OCI-LY7 (cell line): ENCODE measurements around the gene BHMT2. TPM values are rescaled to one million over a fixed set of nuclear protein-coding genes. Genes with fewer than 3 reads are reported as not detected.

Source experiments
- BruUV-seq: library from RNA; stranded (reverse); fragments of 400-500 nt; replicated peaks from 2 replicates; lab custom pipeline; 2021; lab: Mats Ljungman, UMichigan
- CTCF ChIA-PET: fragments of 300-600 bp; sonication (Branson Sonifier 250); formaldehyde crosslinking; loops from one replicate; lab custom pipeline; 2022; ENCODE audit warnings: antibody characterized with exemption; ENCODE audit not compliant: unreplicated experiment; lab: Charles Lee
- POLR2A ChIA-PET: fragments of 300-600 bp; sonication (Branson Sonifier 250); formaldehyde crosslinking; loops from one replicate; lab custom pipeline; 2022; ENCODE audit warnings: antibody characterized with exemption; lab: Charles Lee
- DNase-seq: peaks from one replicate; pipeline ENCODE4 v3.0.0-alpha.2; 2015; ENCODE audit warnings: low spot score
- H2AFZ ChIP-seq: fragments of 200-600 bp; sonication (generic), shearing (Covaris generic); 2 replicates; pipeline ENCODE4 v1.6.1; 2014; ENCODE audit warnings: mild to moderate bottlenecking, antibody characterized with exemption, low read length, moderate library complexity
- H3K27ac ChIP-seq: fragments of 200-600 bp; sonication (generic); 2 replicates; pipeline ENCODE4 v1.5.1; 2014; ENCODE audit warnings: mixed run types, low read depth, mild to moderate bottlenecking, moderate library complexity, low read length, inconsistent platforms; ENCODE audit not compliant: poor library complexity, severe bottlenecking
- H3K36me3 ChIP-seq: fragments of 200-600 bp; sonication (generic); 2 replicates; pipeline ENCODE4 v1.6.1; 2014; ENCODE audit warnings: mild to moderate bottlenecking, antibody characterized with exemption, low read length, moderate library complexity, mixed read lengths; ENCODE audit not compliant: insufficient read depth
- H3K4me1 ChIP-seq: fragments of 200-600 bp; sonication (generic); 2 replicates; pipeline ENCODE4 v1.5.1; 2014; ENCODE audit warnings: mild to moderate bottlenecking, low read length; ENCODE audit not compliant: insufficient read depth, poor library complexity, severe bottlenecking
- H3K4me2 ChIP-seq: fragments of 200-600 bp; sonication (generic); 2 replicates; pipeline ENCODE4 v1.6.1; 2014; ENCODE audit warnings: mild to moderate bottlenecking, low read length
- H3K4me3 ChIP-seq: fragments of 200-600 bp; sonication (generic); 2 replicates; pipeline ENCODE4 v1.5.1; 2014; ENCODE audit warnings: mild to moderate bottlenecking, low read depth, low read length; ENCODE audit not compliant: poor library complexity, severe bottlenecking
- H3K79me2 ChIP-seq: fragments of 200-600 bp; sonication (generic); 2 replicates; pipeline ENCODE4 v1.6.1; 2016; ENCODE audit warnings: low read depth, mild to moderate bottlenecking, low read length, moderate library complexity, mixed read lengths; ENCODE audit not compliant: insufficient read depth
- H3K9me2 ChIP-seq: fragments of 200-600 bp; sonication (generic); 2 replicates; pipeline ENCODE4 v1.6.1; 2016; ENCODE audit warnings: mild to moderate bottlenecking, low read length, mixed read lengths; ENCODE audit not compliant: insufficient read depth
- H3K9me3 ChIP-seq: fragments of 200-600 bp; sonication (generic); 2 replicates; pipeline ENCODE4 v1.6.1; 2014; ENCODE audit warnings: mild to moderate bottlenecking, mixed run types, low read length, mixed read lengths
- H4K20me1 ChIP-seq: fragments of 200-600 bp; sonication (generic); 2 replicates; pipeline ENCODE4 v1.6.1; 2014; ENCODE audit warnings: mild to moderate bottlenecking, antibody characterized with exemption, low read length, moderate library complexity, mixed read lengths; ENCODE audit not compliant: insufficient read depth
- EZH2phosphoT487 ChIP-seq: fragments of 200-600 bp; sonication (generic); IDR thresholded peaks from 2 replicates; pipeline ENCODE4 v1.6.1; 2018; ENCODE audit warnings: low read depth, borderline replicate concordance, mild to moderate bottlenecking, mixed run types, antibody characterized with exemption, low read length, moderate library complexity, mixed read lengths
- intact Hi-C: fragments of 100-400 bp; cut with micrococcal nuclease; formaldehyde crosslinking; loops from one replicate; pipeline ENCODE4 v1.10.0; 2022; ENCODE audit not compliant: unreplicated experiment
- total RNA-seq, 2 experiments: library from RNA; depleted of rRNA in 1 of 2; stranded (reverse); fragments of >200 nt in 1 of 2; shearing (Covaris generic) in 1 of 2; gene quantifications; 2 replicates each; pipeline ENCODE4 v1.2.3, GENCODE V29; 2014 to 2022
- TF ChIP-seq, protein P1 (sequence below): fragments of 200-600 bp; sonication (generic); conservative IDR thresholded peaks from 2 replicates; pipeline ENCODE4 v1.5.1; 2014; ENCODE audit warnings: mild to moderate bottlenecking, antibody characterized with exemption, low read length, moderate library complexity, mixed read lengths

Gene BHMT2
- total RNA-seq, 2 experiments from 2014 or later, result not detected

DNA sequence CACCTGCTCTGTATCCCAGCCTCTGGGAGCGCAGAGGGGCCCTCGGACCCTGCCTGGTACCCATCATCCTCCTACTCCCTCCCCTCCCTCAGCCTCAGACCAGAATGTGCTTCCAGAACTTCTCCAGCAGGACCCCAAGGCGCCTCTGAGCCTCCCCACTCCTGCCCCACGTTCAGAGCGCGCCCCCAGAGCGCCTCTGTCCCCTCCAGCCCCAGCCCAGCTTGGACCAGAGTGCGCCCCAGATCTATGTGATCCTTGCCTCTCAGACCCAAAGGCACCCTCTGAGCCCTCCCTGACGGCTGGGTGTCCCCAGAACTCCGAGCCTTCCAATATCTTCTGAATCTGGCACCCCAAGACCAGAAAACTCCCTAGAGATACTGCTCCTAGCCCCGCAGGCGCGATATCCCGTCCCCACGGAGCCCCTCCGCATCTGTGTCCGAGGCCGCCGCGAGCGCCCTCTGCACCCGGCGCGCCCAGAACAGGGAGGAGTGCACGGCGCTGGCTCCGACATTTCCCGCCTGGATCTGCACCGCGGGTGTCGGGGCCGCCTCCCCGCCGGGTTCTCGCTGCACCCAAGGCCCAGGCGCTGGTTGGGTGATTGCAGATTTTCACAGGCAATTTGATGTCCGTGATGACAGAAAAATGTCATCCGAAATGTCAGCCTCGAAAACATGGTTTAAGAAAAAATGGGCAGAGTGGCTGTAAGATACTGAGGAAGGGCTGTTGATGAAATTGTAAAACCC is 42.6 kb downstream of the BHMT2 start:
- Histone ChIP-seq H3K9me3 (no peaks in the 10 kb centered on the region), H2AFZ (no peak overlapping the region), H3K4me1 (no peaks in the 10 kb centered on the region), H3K4me2 (no peak overlapping the region), H3K79me2 (no peaks in the 10 kb centered on the region), H3K36me3 (no peaks in the 10 kb centered on the region), H4K20me1 (no peaks in the 10 kb centered on the region), H3K9me2 (no peaks in the 10 kb centered on the region), H3K4me3 (no peak overlapping the region), H3K27ac (no peak overlapping the region)
- no peak for DNase-seq
- TF ChIP-seq EZH2phosphoT487, result no peak
- TF ChIP-seq, protein P1, sequence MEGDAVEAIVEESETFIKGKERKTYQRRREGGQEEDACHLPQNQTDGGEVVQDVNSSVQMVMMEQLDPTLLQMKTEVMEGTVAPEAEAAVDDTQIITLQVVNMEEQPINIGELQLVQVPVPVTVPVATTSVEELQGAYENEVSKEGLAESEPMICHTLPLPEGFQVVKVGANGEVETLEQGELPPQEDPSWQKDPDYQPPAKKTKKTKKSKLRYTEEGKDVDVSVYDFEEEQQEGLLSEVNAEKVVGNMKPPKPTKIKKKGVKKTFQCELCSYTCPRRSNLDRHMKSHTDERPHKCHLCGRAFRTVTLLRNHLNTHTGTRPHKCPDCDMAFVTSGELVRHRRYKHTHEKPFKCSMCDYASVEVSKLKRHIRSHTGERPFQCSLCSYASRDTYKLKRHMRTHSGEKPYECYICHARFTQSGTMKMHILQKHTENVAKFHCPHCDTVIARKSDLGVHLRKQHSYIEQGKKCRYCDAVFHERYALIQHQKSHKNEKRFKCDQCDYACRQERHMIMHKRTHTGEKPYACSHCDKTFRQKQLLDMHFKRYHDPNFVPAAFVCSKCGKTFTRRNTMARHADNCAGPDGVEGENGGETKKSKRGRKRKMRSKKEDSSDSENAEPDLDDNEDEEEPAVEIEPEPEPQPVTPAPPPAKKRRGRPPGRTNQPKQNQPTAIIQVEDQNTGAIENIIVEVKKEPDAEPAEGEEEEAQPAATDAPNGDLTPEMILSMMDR, result no peak
- intact Hi-C loops, result no loop called here
- no TSS peak for BruUV-seq
- ChIA-PET CTCF (no interaction called here), POLR2A (no interaction called here)

DNA sequence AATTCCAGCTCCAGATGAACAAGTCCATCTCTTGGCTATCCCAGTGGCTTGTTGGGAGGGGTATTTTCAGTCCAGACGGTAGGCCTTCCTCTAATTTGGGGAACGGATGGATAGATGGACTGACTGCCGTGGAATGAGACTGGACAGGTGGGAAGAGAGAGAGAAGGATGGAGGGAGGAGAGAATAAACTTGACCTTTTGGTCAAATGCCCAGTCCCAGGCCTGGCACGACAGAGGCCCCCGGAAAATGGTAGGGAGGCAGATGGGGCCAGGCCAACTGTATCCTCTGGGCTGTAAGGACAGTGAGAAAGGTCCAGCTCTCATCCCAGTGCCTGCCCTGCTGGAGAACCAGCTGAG is 43.1 kb downstream of the BHMT2 start:
- ChIA-PET POLR2A (no interaction called here), CTCF (no interaction called here)
- Histone ChIP-seq H3K36me3 (no peaks in the 10 kb centered on the region), H3K4me1 (no peaks in the 10 kb centered on the region), H4K20me1 (no peaks in the 10 kb centered on the region), H3K27ac (no peak overlapping the region), H3K9me2 (no peaks in the 10 kb centered on the region), H3K4me3 (no peak overlapping the region), H3K4me2 (no peak overlapping the region), H2AFZ (no peak overlapping the region), H3K9me3 (no peaks in the 10 kb centered on the region), H3K79me2 (no peaks in the 10 kb centered on the region)
- no peak for DNase-seq
- TF ChIP-seq, protein P1, result no peak
- no peak for TF ChIP-seq EZH2phosphoT487
- BruUV-seq, result no TSS peak
- intact Hi-C loops, result no loop called here

DNA sequence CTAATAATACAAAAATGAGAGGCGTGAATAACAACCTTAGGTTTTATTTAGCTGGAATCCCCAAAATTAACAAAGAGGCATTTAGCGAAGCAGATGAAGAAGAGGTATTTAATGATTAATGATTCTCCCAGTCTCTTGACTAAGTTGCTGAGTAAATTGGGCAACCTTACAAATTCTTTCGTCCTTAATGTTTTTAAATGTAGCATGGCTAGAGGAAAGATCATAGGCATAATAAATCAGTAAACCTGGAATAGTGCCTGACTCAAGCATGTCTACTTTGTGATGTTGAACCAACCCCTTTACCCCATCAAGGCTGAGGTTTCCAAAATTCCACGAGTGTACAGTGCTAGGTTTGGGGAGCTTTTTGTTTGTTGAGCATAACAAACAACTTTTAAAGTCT is 49.9 kb downstream of the BHMT2 start:
- Histone ChIP-seq H3K79me2 (no peaks in the 10 kb centered on the region), H3K4me1 (no peaks in the 10 kb centered on the region), H3K4me2 (no peak overlapping the region), H3K9me3 (no peaks in the 10 kb centered on the region), H2AFZ (no peak overlapping the region), H3K36me3 (no peaks in the 10 kb centered on the region), H3K4me3 (no peak overlapping the region), H3K9me2 (no peaks in the 10 kb centered on the region), H4K20me1 (no peaks in the 10 kb centered on the region), H3K27ac (no peak overlapping the region)
- BruUV-seq, result no TSS peak
- ChIA-PET POLR2A (interaction anchor here (0.9 kb wide), 1 partner anchor 12 kb away, joined by 3 read pairs; no protein-coding TSS in a partner anchor), CTCF (no interaction called here)
- intact Hi-C loops, result no loop called here
- TF ChIP-seq EZH2phosphoT487, result no peak
- TF ChIP-seq, protein P1, result no peak
- DNase-seq, result no peak
